COLO668 (cell line): Measurements from ENCODE around the gene TEKT2.

ENCODE experiments used
- DNase-seq: peaks from one replicate; lab custom pipeline; 2025; ENCODE audit not compliant: unreplicated experiment; lab: John Stamatoyannopoulos, UW

Gene TEKT2

DNA sequence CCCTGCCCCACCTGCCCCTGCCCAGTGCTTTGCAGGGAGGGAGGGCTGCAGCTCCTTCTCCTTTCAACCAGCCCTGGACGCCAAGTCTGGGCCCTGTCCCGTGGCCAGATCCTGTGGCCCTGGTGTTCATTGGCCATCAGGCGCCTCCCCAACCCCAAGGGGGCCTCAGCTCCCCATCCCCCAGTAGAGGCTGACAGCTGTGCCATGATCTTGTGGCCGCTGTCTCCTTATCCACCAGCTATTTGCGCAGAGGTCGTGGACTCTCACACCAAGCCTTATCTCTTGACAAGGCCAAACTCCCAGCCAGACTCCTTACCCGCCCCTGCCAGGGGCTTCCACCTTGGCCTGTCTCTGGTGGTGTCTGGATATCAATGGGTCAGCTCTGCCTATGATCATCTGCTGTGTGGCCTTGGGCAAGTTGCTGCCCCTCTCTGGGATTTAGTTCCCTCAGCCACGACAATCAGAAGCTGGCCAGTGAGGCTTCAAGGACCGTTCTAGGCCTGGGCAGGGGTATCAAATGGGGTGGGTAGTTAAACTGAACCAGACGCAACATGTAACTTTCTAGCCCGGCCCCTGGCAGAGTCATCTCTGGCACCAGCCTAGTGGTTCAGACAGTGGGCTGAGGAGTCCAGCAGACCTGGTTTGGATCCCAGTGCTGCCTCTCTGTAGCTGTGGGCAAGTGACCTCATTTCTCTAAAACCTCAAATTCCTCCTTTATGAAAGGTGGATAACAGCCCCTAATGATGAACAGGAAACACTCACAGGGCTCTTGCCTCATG lies 44.4 kb downstream of the TEKT2 start:
- DNase-seq: no peak

DNA sequence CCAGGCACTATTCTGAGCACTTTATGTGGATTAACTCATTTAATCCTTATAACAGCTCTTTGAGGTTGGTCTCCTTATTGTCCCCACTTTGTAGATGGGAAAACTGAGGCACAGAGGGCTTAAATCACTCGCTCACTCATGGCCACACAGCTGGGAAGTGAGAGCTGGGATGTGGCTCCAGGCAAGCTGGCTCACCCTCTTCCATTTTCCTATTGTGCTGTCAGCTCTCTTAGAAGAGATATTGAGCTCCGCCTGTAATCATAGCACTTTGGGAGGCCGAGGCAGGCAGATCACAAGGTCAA lies 45.0 kb downstream of the TEKT2 start:
- no peak for DNase-seq

DNA sequence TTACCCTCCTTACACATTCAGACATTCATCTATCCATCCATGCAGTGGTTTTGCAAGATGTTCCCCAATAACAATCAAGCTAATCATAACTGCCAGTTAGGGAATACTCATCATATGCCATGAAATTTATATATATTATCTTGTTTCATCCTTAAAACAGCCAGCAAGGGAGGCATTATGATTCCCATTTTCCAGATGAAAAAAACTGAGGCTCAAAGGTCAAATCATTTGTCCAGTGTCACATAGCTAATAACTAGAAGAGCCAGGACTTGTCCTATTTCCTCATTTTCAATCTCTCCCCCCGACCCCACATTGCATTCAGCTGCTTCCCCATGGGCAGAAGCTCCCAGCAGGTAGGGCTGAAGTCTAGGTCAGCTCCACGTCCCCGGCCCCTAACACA lies 48.1 kb downstream of the TEKT2 start:
- DNase-seq: no peak

DNA sequence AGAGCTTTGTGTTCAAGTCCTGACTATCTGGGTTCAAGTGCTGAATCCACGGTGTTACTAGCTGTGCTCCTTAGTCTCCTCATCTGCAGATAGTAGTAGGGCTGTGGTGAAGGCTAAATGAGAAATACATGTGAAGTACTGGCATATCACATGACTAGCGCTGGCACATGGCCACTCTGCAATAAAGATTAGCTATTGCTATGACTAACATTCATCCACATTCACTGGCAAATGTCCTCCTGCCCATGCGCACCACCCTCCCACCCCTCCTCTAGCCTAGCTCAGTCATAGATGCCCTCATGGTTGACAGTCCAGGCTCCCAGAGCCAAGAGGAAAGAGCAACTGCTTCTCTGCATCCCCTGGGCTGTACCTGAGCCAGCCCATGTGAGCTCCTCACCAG lies 49.6 kb downstream of the TEKT2 start:
- DNase-seq: peak; percentile 29

DNA sequence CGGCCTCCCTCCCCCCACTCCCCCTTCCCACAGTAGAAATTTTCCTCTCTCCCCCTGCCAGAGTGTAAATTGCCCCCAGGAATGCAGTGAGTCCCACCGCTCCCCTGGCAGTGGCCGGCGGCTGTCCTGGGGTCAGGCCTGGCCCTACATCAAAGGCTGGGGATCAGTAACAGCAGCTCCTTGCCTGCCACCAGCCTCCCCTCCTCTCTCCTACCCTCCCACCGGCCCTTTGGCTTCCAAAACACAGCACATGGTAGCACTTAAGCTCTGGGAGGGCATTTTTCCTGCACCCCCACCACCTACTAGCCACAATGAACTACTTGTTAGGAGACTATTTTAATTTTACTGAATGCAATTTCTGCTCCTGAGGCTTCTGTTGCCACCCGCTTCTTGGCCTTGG lies 50.1 kb downstream of the TEKT2 start:
- DNase-seq: no peak

DNA sequence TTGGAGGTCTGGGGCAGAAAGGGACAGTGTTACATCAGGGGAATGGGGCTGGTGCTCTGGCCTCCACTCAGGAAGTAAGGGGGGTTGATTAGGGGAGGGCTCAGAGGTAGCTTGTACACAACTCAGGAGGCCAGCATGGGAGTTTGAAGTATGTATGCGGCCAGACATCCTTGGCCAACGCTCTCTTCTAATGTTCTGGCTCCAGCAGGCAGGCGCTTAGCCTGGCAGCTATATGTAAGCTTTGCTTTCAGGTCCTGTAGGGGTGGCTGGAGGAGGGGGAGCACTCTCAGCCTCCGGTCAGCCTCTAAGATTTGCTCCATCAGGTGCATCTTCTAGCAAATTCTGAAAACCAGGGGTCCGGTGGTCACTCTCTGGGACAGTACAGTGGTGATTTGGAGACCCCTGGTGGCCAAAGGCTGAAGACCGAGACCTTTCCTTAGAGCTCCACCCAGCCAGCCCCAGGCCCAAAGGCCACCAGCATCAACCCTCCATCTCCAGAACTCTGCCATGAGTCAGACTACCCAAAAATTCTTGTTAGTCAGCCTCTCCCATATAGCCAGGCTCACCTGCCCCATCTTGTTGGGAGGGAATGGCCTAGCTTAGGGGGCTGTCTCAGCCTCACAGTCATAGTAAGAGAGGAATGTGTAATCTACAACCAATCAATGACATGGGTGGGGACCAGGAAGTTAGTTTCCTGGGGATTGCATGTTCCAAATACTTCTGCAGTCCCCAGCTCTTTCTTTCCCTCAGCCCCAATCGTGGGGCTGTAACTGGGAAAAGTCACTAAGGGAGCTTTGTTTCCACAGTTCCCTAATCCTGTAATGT lies 50.8 kb downstream of the TEKT2 start:
- DNase-seq: peak; percentile 50

DNA sequence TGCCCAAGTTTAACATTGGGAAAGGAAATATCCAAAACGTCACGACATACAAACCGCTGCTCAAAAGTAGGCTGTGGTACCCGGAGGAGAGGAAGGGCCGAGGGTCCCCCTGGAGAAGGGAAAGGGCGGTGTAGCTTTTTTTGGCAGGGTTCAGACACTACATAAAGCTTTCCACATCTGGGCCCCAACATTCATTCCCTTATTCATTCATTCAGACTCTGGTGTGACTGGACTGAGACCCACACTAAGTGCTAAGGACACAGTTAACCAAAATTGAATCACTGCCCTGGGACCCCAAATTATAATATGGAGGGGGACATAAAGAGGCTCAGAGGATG lies 51.4 kb downstream of the TEKT2 start:
- no peak for DNase-seq

DNA sequence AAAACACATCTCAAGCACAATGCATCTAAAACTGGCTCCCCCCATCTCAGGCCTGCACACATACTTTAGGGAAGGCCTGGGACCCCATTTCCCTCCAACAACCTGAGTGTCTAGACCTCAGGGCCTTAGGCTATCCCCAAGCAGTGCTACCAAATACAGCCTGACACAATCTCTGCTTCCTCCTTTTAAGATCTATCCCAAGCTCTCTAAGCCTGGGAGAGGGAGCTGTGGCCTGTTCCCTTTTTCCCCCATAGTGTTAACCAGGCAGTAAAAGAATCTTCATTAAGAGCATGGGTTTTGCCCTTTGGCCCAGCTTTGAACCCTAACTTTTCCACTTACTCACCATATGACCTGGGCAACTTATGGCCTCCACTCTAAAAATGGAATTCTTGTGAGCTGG lies 51.9 kb downstream of the TEKT2 start:
- DNase-seq: no peak

DNA sequence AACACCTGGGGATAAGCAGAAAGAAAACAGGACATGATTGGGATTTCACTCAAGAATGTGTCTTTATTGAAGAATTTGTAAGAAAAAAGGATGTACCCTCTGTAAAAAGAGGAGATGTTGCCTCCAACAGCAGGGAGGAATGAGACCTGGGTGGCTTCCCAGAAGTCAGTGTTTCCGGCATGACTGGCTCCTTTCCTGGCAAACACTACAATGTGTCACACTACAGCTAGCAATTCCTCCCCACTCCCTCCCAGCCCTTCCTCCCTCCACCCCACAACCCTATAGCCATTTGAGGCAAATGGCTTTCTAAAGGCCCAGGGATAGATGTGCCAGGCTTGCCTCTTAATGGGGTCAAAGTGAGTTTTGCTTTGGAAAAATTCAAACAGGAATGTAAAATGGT lies 52.6 kb downstream of the TEKT2 start:
- no peak for DNase-seq

DNA sequence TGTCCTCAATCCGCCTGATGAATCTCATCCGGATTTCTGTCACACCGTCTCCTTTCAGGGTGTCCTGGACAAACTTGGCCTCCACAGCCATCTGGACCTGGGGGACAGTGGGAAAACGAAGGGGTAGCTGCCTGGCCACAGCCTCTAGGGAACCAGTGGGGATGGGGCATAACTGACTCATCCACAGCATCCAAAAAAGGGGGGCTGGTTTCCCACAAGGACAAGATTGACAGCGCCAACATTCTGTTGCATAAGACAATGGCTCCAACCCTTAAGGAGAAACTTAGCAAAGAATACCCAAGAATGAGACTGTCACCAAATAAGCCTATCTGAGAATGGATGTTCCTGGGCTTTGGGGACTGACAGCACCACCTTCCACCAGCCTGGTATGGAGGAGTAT lies 53.3 kb downstream of the TEKT2 start:
- no peak for DNase-seq

DNA sequence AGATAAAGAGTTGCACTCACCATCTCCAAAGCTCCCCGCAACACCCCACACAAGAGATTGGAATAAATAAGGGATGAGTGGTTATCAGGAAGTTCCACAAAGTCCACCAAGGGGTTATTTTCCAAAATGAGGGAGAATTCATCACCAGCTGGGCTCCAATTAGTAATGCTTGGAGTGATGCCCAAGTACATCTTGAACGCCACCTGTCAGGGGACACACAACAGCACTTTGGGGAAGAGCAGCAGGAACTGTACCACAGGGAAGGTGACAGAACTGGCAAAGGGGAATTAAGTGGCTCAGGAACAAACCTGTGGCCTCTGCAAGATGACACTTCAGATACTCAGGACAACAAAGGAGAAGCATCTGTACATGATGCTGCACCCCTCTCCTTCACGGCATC lies 53.9 kb downstream of the TEKT2 start:
- no peak for DNase-seq
